Measurements from ENCODE around the gene PYGM.

DNA sequence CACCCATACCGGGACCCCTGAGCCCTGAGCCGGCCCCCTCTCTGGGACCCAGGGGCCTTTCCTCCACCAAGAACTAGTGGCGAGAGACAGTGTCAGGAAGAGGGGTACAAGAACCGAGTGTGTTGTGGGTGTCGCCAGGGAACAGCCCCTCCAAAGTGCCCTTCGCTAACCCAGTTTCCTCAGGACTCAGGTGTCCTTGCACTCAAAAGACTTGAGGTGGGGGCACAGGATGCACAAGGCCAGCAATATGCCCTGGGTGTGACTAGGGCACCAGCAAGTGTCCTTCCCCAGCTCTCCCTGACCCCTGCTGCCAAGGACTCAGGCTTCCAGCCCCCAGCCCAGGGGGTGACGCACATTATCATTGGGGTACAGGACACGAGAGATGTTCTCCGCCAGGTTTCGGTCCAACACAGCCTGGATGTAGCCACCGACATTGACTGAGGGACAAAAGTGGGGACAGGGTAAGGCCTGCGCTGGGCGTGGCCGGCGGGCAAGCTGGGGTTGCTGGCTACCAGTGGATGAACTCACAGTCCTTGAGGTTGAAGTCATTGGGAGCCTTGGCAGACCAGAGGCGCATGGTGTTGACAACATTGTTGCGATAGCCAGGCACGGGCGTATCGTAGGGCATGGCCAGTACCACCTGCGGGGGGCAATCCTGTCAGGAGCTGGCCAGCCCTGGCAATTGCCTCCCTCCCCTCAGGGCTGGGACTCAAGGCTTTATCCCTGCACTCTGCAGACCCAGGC is 4.7 kb downstream of the PYGM start:
- no peak for TF ChIP-seq YY1 (IDR thresholded peaks at IDR 0.05; ENCODE audit: insufficient read depth, insufficient read length)
- TF ChIP-seq SUZ12 (IDR thresholded peaks at IDR 0.05; ENCODE audit: extremely low read depth, insufficient read depth, insufficient read length) = no peak
